Glutamatergic neuron (in vitro differentiated cells): Measurements from ENCODE around the gene MTG2. TPM values are rescaled to one million over a fixed set of nuclear protein-coding genes. Genes with fewer than 3 reads are reported as not detected.
"Not testable (repeated sequence)": the region's sequence is repeated elsewhere in the genome, so short reads cannot be mapped to it uniquely, and the experiment has no call there.

Source experiments
- DNase-seq: peaks from one replicate; pipeline ENCODE4 v3.0.0; 2022
- H3K27ac Mint-ChIP-seq: one replicate; pipeline ENCODE4 v1.8.0; 2020; ENCODE audit warnings: mild to moderate bottlenecking, mixed read lengths, inconsistent platforms; ENCODE audit not compliant: unreplicated experiment
- H3K27me3 Mint-ChIP-seq: one replicate; pipeline ENCODE4 v1.8.0; 2020; ENCODE audit warnings: mild to moderate bottlenecking, moderate library complexity, mixed read lengths, inconsistent platforms; ENCODE audit not compliant: unreplicated experiment
- H3K36me3 Mint-ChIP-seq: one replicate; pipeline ENCODE4 v1.8.0; 2020; ENCODE audit warnings: mild to moderate bottlenecking, mixed read lengths, inconsistent platforms; ENCODE audit not compliant: unreplicated experiment
- H3K4me1 Mint-ChIP-seq: one replicate; pipeline ENCODE4 v1.8.0; 2020; ENCODE audit warnings: mild to moderate bottlenecking, low read depth, mixed read lengths, inconsistent platforms; ENCODE audit not compliant: unreplicated experiment
- H3K4me3 Mint-ChIP-seq: one replicate; pipeline ENCODE4 v1.8.0; 2020; ENCODE audit warnings: mild to moderate bottlenecking, mixed read lengths, inconsistent platforms; ENCODE audit not compliant: unreplicated experiment
- H3K9me3 Mint-ChIP-seq: one replicate; pipeline ENCODE4 v1.8.0; 2020; ENCODE audit warnings: mild to moderate bottlenecking, moderate library complexity, mixed read lengths, inconsistent platforms; ENCODE audit not compliant: unreplicated experiment
- CTCF ChIP-seq: fragments of 200-600 bp; sonication (generic); IDR thresholded peaks from one replicate; pipeline ENCODE4 v1.5.0; 2021; ENCODE audit not compliant: partially characterized antibody, unreplicated experiment
- total RNA-seq: library from RNA; stranded (reverse); fragmentation: NEBNext Ultra II Directional; extraction: Animal tissue kit (Norgen Biotek cat#: 25700); gene quantifications from one replicate; pipeline ENCODE4 v1.2.1, GENCODE V29; 2021; ENCODE audit not compliant: unreplicated experiment

MTG2 gene
- total RNA-seq, 1 donor from 2014 or later: 27.1 TPM

- Mint-ChIP-seq H3K4me1 (peaks cover 26% of the 10 kb centered on the region), H3K4me3 (no peak overlapping the region), H3K9me3 (peaks cover 26% of the 10 kb centered on the region), H3K27ac (no peak overlapping the region), H3K36me3 (no peaks in the 10 kb centered on the region), H3K27me3 (peaks cover 20% of the 10 kb centered on the region)
- TF ChIP-seq CTCF: no peak
- DNase-seq: no peak
Observed at GRCh38 chr20:62146019-62146755, 36.6 kb upstream of the MTG2 start.

GRCh38 chr20:62147125-62147524 is 35.7 kb upstream of the MTG2 start:
- DNase-seq: no peak
- TF ChIP-seq CTCF: no peak
- no peak overlapping the region for H3K4me3 Mint-ChIP-seq
- no peak overlapping the region for H3K27ac Mint-ChIP-seq
- H3K4me1 Mint-ChIP-seq: peaks cover 22% of the 10 kb centered on the region
- H3K36me3 Mint-ChIP-seq: no peaks in the 10 kb centered on the region
- peaks cover 22% of the 10 kb centered on the region for H3K9me3 Mint-ChIP-seq
- peaks cover 13% of the 10 kb centered on the region for H3K27me3 Mint-ChIP-seq

GRCh38 chr20:62147528-62147927 is 35.3 kb upstream of the MTG2 start:
- Mint-ChIP-seq H3K4me1 (peaks cover 22% of the 10 kb centered on the region), H3K27me3 (peaks cover 10% of the 10 kb centered on the region), H3K27ac (peak overlapping the region; percentile 2), H3K36me3 (peaks cover 3% of the 10 kb centered on the region), H3K4me3 (no peak overlapping the region), H3K9me3 (peaks cover 19% of the 10 kb centered on the region)
- no peak for TF ChIP-seq CTCF
- no peak for DNase-seq

GRCh38 chr20:62148383-62148782 is 34.4 kb upstream of the MTG2 start:
- Mint-ChIP-seq H3K36me3 (peaks cover 10% of the 10 kb centered on the region), H3K9me3 (peaks cover 19% of the 10 kb centered on the region), H3K27me3 (peaks cover 10% of the 10 kb centered on the region), H3K4me1 (peaks cover 22% of the 10 kb centered on the region)
- not testable (repeated sequence) for DNase-seq, H3K4me3 Mint-ChIP-seq, H3K27ac Mint-ChIP-seq

GRCh38 chr20:62148908-62149314 is 33.9 kb upstream of the MTG2 start:
- H3K27ac Mint-ChIP-seq: no peak overlapping the region
- TF ChIP-seq CTCF: no peak
- no peak for DNase-seq
- H3K4me3 Mint-ChIP-seq: no peak overlapping the region
- H3K4me1 Mint-ChIP-seq: peaks cover 22% of the 10 kb centered on the region
- H3K9me3 Mint-ChIP-seq: peaks cover 21% of the 10 kb centered on the region
- H3K27me3 Mint-ChIP-seq: peaks cover 12% of the 10 kb centered on the region
- peaks cover 15% of the 10 kb centered on the region for H3K36me3 Mint-ChIP-seq
